K562 (cell line): ENCODE results near the gene HSPB3. TPM values are rescaled to one million over a fixed set of nuclear protein-coding genes. Genes with fewer than 3 reads are reported as not detected.

Experiments used
- CHD2 ChIP-seq: IDR thresholded peaks from 2 replicates; pipeline ENCODE4 v1.6.1; 2011; ENCODE audit warnings: low read depth, low read length
- polyA plus RNA-seq, 8 experiments: library from polyadenylated mRNA; depleted of rRNA in 4 of 8; stranded (reverse) in 5 of 8; unstranded in 3 of 8; fragments of >200 nt; fragmentation: Nextera tagmentation in 2 of 8; fragmentation: Illumina TruSeq in 1 of 8; extraction: Ambion mirVana in 2 of 8; extraction: Trizol in 1 of 8; gene quantifications; 2 replicates each; pipeline versions ENCODE4 v1.2.1 to v1.2.3, GENCODE V29; 2011 to 2014; ENCODE audit warnings: inconsistent platforms in 1 of 8, missing spikeins in 1 of 8
- total RNA-seq, 7 experiments: library from RNA; depleted of rRNA in 6 of 7; stranded (reverse); fragments of >200 nt in 6 of 7; fragmentation: Illumina TruSeq in 2 of 7; extraction: Trizol in 2 of 7; gene quantifications; 2 replicates each; pipeline versions ENCODE4 v1.2.1 to v1.2.3, GENCODE V29; 2011 to 2021; ENCODE audit warnings: low replicate concordance in 1 of 7
- TF ChIP-seq, protein P1 (sequence below), 2 experiments: fragments of 450-650 bp; IDR thresholded peaks; 2 replicates each; pipeline ENCODE4 v1.6.1; 2016; ENCODE audit warnings: mild to moderate bottlenecking in 2 of 2, borderline replicate concordance in 1 of 2, low read depth in 1 of 2, moderate library complexity in 1 of 2

The HSPB3 gene
- total and polyA plus RNA-seq, 9 of the 15 experiments (the other 6 are each of a cell fraction or from before 2014, with no cell fraction given): 2.4 to 6.3 (median 3.4) TPM

GRCh38 chr5:54480296-54480695 lies 24.8 kb downstream of the HSPB3 start (continued):
- TF ChIP-seq, protein P1, sequence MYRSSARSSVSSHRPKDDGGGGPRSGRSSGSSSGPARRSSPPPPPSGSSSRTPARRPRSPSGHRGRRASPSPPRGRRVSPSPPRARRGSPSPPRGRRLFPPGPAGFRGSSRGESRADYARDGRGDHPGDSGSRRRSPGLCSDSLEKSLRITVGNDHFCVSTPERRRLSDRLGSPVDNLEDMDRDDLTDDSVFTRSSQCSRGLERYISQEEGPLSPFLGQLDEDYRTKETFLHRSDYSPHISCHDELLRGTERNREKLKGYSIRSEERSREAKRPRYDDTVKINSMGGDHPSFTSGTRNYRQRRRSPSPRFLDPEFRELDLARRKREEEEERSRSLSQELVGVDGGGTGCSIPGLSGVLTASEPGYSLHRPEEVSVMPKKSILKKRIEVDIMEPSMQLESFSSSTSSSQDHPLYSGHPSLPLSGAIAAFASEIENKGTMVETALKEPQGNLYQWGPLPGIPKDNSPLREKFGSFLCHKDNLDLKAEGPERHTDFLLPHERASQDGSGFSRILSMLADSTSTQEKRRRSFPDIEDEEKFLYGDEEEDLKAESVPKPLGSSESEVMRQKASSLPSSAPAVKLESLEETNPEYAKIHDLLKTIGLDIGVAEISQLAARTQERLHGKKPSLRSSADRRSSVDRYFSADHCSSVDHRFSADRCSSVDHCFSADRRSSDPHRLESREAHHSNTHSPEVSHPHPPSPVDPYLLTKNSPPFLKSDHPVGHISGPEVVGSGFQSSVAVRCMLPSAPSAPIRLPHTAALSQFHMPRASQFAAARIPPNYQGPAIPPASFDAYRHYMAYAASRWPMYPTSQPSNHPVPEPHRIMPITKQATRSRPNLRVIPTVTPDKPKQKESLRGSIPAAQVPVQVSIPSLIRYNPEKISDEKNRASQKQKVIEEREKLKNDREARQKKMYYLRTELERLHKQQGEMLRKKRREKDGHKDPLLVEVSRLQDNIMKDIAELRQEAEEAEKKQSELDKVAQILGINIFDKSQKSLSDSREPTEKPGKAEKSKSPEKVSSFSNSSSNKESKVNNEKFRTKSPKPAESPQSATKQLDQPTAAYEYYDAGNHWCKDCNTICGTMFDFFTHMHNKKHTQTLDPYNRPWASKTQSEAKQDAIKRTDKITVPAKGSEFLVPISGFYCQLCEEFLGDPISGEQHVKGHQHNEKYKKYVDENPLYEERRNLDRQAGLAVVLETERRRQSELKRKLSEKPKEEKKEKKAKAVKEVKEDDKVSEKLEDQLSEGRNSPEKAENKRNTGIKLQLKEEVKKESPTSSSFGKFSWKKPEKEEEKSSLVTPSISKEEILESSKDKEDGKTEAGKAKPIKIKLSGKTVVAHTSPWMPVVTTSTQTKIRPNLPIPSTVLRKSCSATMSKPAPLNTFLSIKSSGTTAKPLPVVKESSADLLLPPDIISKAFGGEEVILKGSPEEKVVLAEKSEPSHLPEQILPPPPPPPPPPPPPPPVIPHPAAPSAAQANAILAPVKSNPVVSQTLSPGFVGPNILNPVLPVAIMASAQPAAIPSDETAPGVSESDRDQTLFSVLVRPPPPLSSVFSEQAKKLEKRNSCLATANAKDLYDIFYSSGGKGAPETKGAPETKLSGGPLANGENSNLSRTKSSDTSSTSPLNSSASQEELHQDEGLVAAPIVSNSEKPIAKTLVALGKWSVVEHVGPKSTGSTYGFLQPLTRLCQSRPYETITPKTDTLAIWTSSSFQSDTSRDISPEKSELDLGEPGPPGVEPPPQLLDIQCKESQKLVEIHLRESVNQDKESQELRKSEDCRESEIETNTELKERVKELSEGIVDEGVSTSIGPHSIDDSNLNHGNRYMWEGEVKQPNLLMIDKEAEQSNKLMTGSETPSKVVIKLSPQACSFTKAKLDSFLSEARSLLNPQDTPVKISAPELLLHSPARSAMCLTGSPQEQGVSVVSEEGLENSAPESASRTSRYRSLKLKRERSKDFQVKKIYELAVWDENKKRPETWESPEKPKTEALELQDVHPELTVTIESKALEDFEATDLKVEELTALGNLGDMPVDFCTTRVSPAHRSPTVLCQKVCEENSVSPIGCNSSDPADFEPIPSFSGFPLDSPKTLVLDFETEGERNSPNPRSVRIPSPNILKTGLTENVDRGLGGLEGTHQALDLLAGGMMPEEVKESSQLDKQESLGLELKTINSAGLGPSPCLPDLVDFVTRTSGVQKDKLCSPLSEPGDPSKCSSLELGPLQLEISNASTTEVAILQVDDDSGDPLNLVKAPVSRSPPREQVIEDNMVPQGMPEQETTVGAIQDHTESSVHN (IDR thresholded peaks at IDR 0.05; ENCODE audit: borderline replicate concordance in 1 of 2, low read depth in 1 of 2): peak in 1 of 2 experiments; percentile 59; a peak in 1 of 4 replicates
- no peak for TF ChIP-seq CHD2
- TF ChIP-seq, all 486 proteins: peak for 3
